K562 (cell line): ENCODE data around the gene KNDC1. TPM values are rescaled to one million over a fixed set of nuclear protein-coding genes. Genes with fewer than 3 reads are reported as not detected.

Source experiments
- ARNT ChIP-seq, 2 experiments: fragments of 450-650 bp; IDR thresholded peaks; 2 replicates each; pipeline ENCODE4 v1.6.1; 2016; ENCODE audit warnings: mild to moderate bottlenecking in 1 of 2
- ATF1 ChIP-seq, 2 experiments: fragments of 450-650 bp in 1 of 2; IDR thresholded peaks; 2 replicates each; pipeline ENCODE4 v1.6.1; 2016; ENCODE audit warnings: missing compliant biosample characterization in 1 of 2, missing genetic modification characterization in 1 of 2
- CREM ChIP-seq: IDR thresholded peaks from 2 replicates; pipeline ENCODE4 v1.6.1; 2014; ENCODE audit warnings: antibody characterized with exemption, low read depth
- ETV6 ChIP-seq, 3 experiments: fragments of 150-350 bp in 1 of 3; sonication (generic) in 1 of 3; formaldehyde crosslinking in 1 of 3; IDR thresholded peaks; 2 replicates each; pipeline versions ENCODE4 v1.6.1 to v1.8.0; 2014 to 2022; ENCODE audit warnings: borderline replicate concordance in 2 of 3, low read depth in 2 of 3, antibody characterized with exemption in 1 of 3, low read length in 1 of 3, mild to moderate bottlenecking in 1 of 3, missing genetic modification reagents in 1 of 3
- MECOM ChIP-seq: fragments of 250-450 bp; sonication (Bioruptor Pico); IDR thresholded peaks from 2 replicates; pipeline ENCODE4 v1.8.0; 2022; ENCODE audit warnings: inconsistent platforms
- MTA1 ChIP-seq: fragments of 450-650 bp; IDR thresholded peaks from 2 replicates; pipeline ENCODE4 v1.6.1; 2017; ENCODE audit warnings: borderline replicate concordance
- NR2F6 ChIP-seq: fragments of 450-650 bp; formaldehyde crosslinking; IDR thresholded peaks from 2 replicates; pipeline ENCODE4 v1.4.0; 2020; ENCODE audit warnings: mild to moderate bottlenecking
- ZC3H4 ChIP-seq: sonication (generic); formaldehyde crosslinking; IDR thresholded peaks from 2 replicates; pipeline ENCODE4 v1.9.0; 2021; ENCODE audit warnings: missing genetic modification reagents, borderline replicate concordance
- ZNF277 ChIP-seq: fragments of 250-450 bp; sonication (Bioruptor Pico); IDR thresholded peaks from 2 replicates; pipeline ENCODE4 v1.8.0; 2022; ENCODE audit warnings: inconsistent platforms, mild to moderate bottlenecking, moderate library complexity, borderline replicate concordance
- ZNF318 ChIP-seq, 2 experiments: fragments of 450-650 bp; IDR thresholded peaks; 2 replicates each; pipeline ENCODE4 v1.6.1; 2016; ENCODE audit warnings: mild to moderate bottlenecking in 2 of 2, borderline replicate concordance in 1 of 2, low read depth in 1 of 2, moderate library complexity in 1 of 2
- ZNF76 ChIP-seq: fragments of 250-450 bp; sonication (Bioruptor Pico); IDR thresholded peaks from 2 replicates; pipeline ENCODE4 v1.4.0; 2020; ENCODE audit warnings: mild to moderate bottlenecking, moderate library complexity, borderline replicate concordance
- ZSCAN32 ChIP-seq: fragments of 450-650 bp; formaldehyde crosslinking; IDR thresholded peaks from 2 replicates; pipeline ENCODE4 v1.4.0; 2020; ENCODE audit warnings: mild to moderate bottlenecking, moderate library complexity
- polyA plus RNA-seq, 8 experiments: library from polyadenylated mRNA; depleted of rRNA in 4 of 8; stranded (reverse) in 5 of 8; unstranded in 3 of 8; fragments of >200 nt; fragmentation: Nextera tagmentation in 2 of 8; fragmentation: Illumina TruSeq in 1 of 8; extraction: Ambion mirVana in 2 of 8; extraction: Trizol in 1 of 8; gene quantifications; 2 replicates each; pipeline versions ENCODE4 v1.2.1 to v1.2.3, GENCODE V29; 2011 to 2014; ENCODE audit warnings: inconsistent platforms in 1 of 8, missing spikeins in 1 of 8
- total RNA-seq, 7 experiments: library from RNA; depleted of rRNA in 6 of 7; stranded (reverse); fragments of >200 nt in 6 of 7; fragmentation: Illumina TruSeq in 2 of 7; extraction: Trizol in 2 of 7; gene quantifications; 2 replicates each; pipeline versions ENCODE4 v1.2.1 to v1.2.3, GENCODE V29; 2011 to 2021; ENCODE audit warnings: low replicate concordance in 1 of 7
- TF ChIP-seq, protein P1 (sequence below): sonication (generic); formaldehyde crosslinking; IDR thresholded peaks from 2 replicates; pipeline ENCODE4 v1.8.1; 2023; ENCODE audit warnings: mild to moderate bottlenecking, missing genetic modification reagents, moderate library complexity
- TF ChIP-seq, protein P2 (sequence below): sonication (generic); formaldehyde crosslinking; IDR thresholded peaks from 2 replicates; pipeline ENCODE4 v1.4.0; 2020; ENCODE audit warnings: mild to moderate bottlenecking, missing genetic modification reagents

The KNDC1 gene
- total and polyA plus RNA-seq, 9 of the 15 experiments (the other 6 are each of a cell fraction or from before 2014, with no cell fraction given), result 0.07 to 0.26 (median 0.11) TPM; not detected in 6

GRCh38 chr10:133257489-133258065 is 97.6 kb downstream of the KNDC1 start (continued):
- TF ChIP-seq MTA1 (peak; percentile 59; the same call in 1 of the 2 replicates), ZNF277 (CRISPR knock-in tag) (no peak), MECOM (no peak), CREM (peak; percentile 45), ETV6 (IDR thresholded peaks at IDR 0.05; ENCODE audit: borderline replicate concordance in 1 of 2, low read depth in 2 of 2, low read length in 1 of 2) (0 out of 4 replicates have a peak, but pooled peaks of 1 of the 2 experiments have one; percentile 40), ETV6 (CRISPR knock-in tag; IDR thresholded peaks at IDR 0.05; ENCODE audit: borderline replicate concordance) (no peak), NR2F6 (CRISPR knock-in tag) (no peak), ARNT (IDR thresholded peaks at IDR 0.05) (no peak), ATF1 (CRISPR knock-in tag; IDR thresholded peaks at IDR 0.05) (no peak), ATF1 (tag; IDR thresholded peaks at IDR 0.05) (peak; percentile 21; the same call in 1 of the 2 replicates), ZNF318 (IDR thresholded peaks at IDR 0.05; ENCODE audit: borderline replicate concordance in 1 of 2, low read depth in 1 of 2) (no peak), ZSCAN32 (CRISPR knock-in tag) (no peak), ZNF76 (CRISPR knock-in tag) (no peak), ZC3H4 (CRISPR knock-in tag) (no peak)
- TF ChIP-seq, protein P1, sequence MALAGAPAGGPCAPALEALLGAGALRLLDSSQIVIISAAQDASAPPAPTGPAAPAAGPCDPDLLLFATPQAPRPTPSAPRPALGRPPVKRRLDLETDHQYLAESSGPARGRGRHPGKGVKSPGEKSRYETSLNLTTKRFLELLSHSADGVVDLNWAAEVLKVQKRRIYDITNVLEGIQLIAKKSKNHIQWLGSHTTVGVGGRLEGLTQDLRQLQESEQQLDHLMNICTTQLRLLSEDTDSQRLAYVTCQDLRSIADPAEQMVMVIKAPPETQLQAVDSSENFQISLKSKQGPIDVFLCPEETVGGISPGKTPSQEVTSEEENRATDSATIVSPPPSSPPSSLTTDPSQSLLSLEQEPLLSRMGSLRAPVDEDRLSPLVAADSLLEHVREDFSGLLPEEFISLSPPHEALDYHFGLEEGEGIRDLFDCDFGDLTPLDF (CRISPR knock-in tag), result no peak
- TF ChIP-seq, protein P2, sequence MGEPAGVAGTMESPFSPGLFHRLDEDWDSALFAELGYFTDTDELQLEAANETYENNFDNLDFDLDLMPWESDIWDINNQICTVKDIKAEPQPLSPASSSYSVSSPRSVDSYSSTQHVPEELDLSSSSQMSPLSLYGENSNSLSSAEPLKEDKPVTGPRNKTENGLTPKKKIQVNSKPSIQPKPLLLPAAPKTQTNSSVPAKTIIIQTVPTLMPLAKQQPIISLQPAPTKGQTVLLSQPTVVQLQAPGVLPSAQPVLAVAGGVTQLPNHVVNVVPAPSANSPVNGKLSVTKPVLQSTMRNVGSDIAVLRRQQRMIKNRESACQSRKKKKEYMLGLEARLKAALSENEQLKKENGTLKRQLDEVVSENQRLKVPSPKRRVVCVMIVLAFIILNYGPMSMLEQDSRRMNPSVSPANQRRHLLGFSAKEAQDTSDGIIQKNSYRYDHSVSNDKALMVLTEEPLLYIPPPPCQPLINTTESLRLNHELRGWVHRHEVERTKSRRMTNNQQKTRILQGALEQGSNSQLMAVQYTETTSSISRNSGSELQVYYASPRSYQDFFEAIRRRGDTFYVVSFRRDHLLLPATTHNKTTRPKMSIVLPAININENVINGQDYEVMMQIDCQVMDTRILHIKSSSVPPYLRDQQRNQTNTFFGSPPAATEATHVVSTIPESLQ (CRISPR knock-in tag), result 0 out of 2 replicates have a peak, but pooled peaks have one; percentile 38
